PC-9 (cell line): ENCODE results near the gene CCL15. TPM values are rescaled to one million over a fixed set of nuclear protein-coding genes. Genes with fewer than 3 reads are reported as not detected.

Experiments used
- BruUV-seq: library from RNA; stranded (reverse); fragments of 400-500 nt; replicated peaks from 2 replicates; lab custom pipeline; 2021; lab: Mats Ljungman, UMichigan
- CTCF ChIA-PET: fragments of 300-600 bp; sonication (Branson Sonifier 250); formaldehyde crosslinking; loops from one replicate; lab custom pipeline; 2022; ENCODE audit warnings: antibody characterized with exemption; lab: Charles Lee
- POLR2A ChIA-PET: fragments of 300-600 bp; sonication (Branson Sonifier 250); formaldehyde crosslinking; loops from one replicate; lab custom pipeline; 2022; ENCODE audit warnings: antibody characterized with exemption; ENCODE audit not compliant: unreplicated experiment; lab: Charles Lee
- DNase-seq, 2 experiments: peaks; one replicate each; pipeline versions ENCODE4 v3.0.0 to v3.0.0-alpha.2; 2015 to 2022; ENCODE audit warnings: mixed read lengths in 1 of 2
- H2AFZ ChIP-seq: fragments of 200-600 bp; sonication (generic); 2 replicates; pipeline ENCODE4 v1.8.1; 2017; ENCODE audit warnings: antibody characterized with exemption
- H3F3A ChIP-seq: fragments of 200-600 bp; sonication (generic); 2 replicates; pipeline ENCODE4 v1.8.1; 2017; ENCODE audit warnings: antibody characterized with exemption, mild to moderate bottlenecking, low read depth; ENCODE audit not compliant: insufficient read depth
- H3K27ac ChIP-seq: fragments of 200-600 bp; sonication (generic); 2 replicates; pipeline ENCODE4 v1.6.1; 2016; ENCODE audit warnings: mixed run types
- H3K27me3 ChIP-seq: fragments of 200-600 bp; sonication (generic); 2 replicates; pipeline ENCODE4 v1.6.1; 2016; ENCODE audit warnings: low read depth, mixed run types; ENCODE audit not compliant: insufficient read depth
- H3K36me3 ChIP-seq: fragments of 200-600 bp; sonication (generic); 2 replicates; pipeline ENCODE4 v1.6.1; 2016; ENCODE audit warnings: low read depth, mixed run types
- H3K4me1 ChIP-seq: fragments of 200-600 bp; sonication (generic); replicated peaks from 2 replicates; pipeline ENCODE4 v1.6.1; 2016; ENCODE audit warnings: mixed run types; ENCODE audit not compliant: insufficient read depth
- H3K4me2 ChIP-seq: fragments of 200-600 bp; sonication (generic); 2 replicates; pipeline ENCODE4 v1.6.1; 2017; ENCODE audit warnings: mixed run types
- H3K4me3 ChIP-seq: fragments of 200-600 bp; sonication (generic); 2 replicates; pipeline ENCODE4 v1.6.1; 2016; ENCODE audit warnings: mixed run types
- H3K79me2 ChIP-seq: fragments of 200-600 bp; sonication (generic); 2 replicates; pipeline ENCODE4 v1.6.1; 2017; ENCODE audit warnings: low read depth, mixed run types
- H3K9me2 ChIP-seq: fragments of 200-600 bp; sonication (generic); 2 replicates; pipeline ENCODE4 v1.8.1; 2017; ENCODE audit warnings: mild to moderate bottlenecking; ENCODE audit not compliant: insufficient read depth
- H3K9me3 ChIP-seq: fragments of 200-600 bp; sonication (generic); 2 replicates; pipeline ENCODE4 v1.8.1; 2016; ENCODE audit warnings: low read depth; ENCODE audit not compliant: insufficient read depth
- H4K20me1 ChIP-seq: fragments of 200-600 bp; sonication (generic); 2 replicates; pipeline ENCODE4 v1.8.1; 2017; ENCODE audit not compliant: insufficient read depth
- EZH2 ChIP-seq: fragments of 200-600 bp; sonication (generic); IDR thresholded peaks from 2 replicates; pipeline ENCODE4 v1.8.0; 2017; ENCODE audit warnings: antibody characterized with exemption, low read depth
- intact Hi-C: fragments of 100-400 bp; cut with micrococcal nuclease; formaldehyde crosslinking; loops from one replicate; pipeline ENCODE4 v1.10.0; 2022; ENCODE audit not compliant: unreplicated experiment
- total RNA-seq: library from RNA; stranded (reverse); gene quantifications from 2 replicates; pipeline ENCODE4 v1.2.3, GENCODE V29; 2021
- TF ChIP-seq, protein P1 (sequence below): fragments of 200-600 bp; sonication (generic); conservative IDR thresholded peaks from 2 replicates; pipeline ENCODE4 v1.6.1; 2017; ENCODE audit warnings: mixed run types, antibody characterized with exemption, mild to moderate bottlenecking, moderate library complexity

CCL15 gene
- total RNA-seq, 1 experiment from 2014 or later: not detected

DNA sequence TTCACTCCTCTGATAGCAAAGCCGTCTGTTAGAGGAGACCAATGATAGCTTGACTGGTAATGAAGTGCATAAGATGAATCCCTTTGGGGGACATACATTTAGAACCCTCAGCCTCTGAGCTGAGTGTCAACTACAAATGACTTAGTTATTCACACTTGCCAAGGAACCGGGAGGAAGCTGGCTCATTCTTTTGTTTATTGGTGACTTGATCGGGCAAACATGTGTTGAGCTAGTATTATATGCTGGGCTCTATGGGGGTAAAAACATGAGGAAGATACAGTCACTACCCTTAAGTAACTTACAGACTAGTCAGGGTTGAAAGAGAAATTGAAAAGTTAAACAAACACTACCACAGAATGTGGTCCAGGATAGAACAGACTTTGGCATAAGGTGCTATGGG is 23.0 kb downstream of the CCL15 start:
- Histone ChIP-seq H3F3A (no peaks in the 10 kb centered on the region), H3K4me3 (no peak overlapping the region), H3K79me2 (no peaks in the 10 kb centered on the region), H4K20me1 (no peaks in the 10 kb centered on the region), H3K9me2 (no peaks in the 10 kb centered on the region), H3K4me2 (no peak overlapping the region), H3K4me1 (no peaks in the 10 kb centered on the region), H3K27me3 (peaks cover 69% of the 10 kb centered on the region), H3K27ac (no peak overlapping the region), H2AFZ (no peak overlapping the region), H3K9me3 (no peaks in the 10 kb centered on the region), H3K36me3 (no peaks in the 10 kb centered on the region)
- TF ChIP-seq, protein P1, sequence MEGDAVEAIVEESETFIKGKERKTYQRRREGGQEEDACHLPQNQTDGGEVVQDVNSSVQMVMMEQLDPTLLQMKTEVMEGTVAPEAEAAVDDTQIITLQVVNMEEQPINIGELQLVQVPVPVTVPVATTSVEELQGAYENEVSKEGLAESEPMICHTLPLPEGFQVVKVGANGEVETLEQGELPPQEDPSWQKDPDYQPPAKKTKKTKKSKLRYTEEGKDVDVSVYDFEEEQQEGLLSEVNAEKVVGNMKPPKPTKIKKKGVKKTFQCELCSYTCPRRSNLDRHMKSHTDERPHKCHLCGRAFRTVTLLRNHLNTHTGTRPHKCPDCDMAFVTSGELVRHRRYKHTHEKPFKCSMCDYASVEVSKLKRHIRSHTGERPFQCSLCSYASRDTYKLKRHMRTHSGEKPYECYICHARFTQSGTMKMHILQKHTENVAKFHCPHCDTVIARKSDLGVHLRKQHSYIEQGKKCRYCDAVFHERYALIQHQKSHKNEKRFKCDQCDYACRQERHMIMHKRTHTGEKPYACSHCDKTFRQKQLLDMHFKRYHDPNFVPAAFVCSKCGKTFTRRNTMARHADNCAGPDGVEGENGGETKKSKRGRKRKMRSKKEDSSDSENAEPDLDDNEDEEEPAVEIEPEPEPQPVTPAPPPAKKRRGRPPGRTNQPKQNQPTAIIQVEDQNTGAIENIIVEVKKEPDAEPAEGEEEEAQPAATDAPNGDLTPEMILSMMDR: no peak
- no peak for TF ChIP-seq EZH2
- intact Hi-C loops: no loop called here
- BruUV-seq: no TSS peak
- CTCF ChIA-PET: no interaction called here
- POLR2A ChIA-PET: no interaction called here
- no peak for DNase-seq

GRCh38 chr17:35977509-35977908 is 23.8 kb downstream of the CCL15 start:
- DNase-seq: no peak
- Histone ChIP-seq H3K4me2 (no peak overlapping the region), H3K9me3 (no peaks in the 10 kb centered on the region), H3K27ac (no peak overlapping the region), H4K20me1 (no peaks in the 10 kb centered on the region), H3K9me2 (no peaks in the 10 kb centered on the region), H3K79me2 (no peaks in the 10 kb centered on the region), H3K36me3 (no peaks in the 10 kb centered on the region), H2AFZ (no peak overlapping the region), H3F3A (no peaks in the 10 kb centered on the region), H3K27me3 (peaks cover 69% of the 10 kb centered on the region), H3K4me1 (no peaks in the 10 kb centered on the region), H3K4me3 (no peak overlapping the region)
- POLR2A ChIA-PET: no interaction called here
- CTCF ChIA-PET: no interaction called here
- intact Hi-C loops: no loop called here
- BruUV-seq: no TSS peak
- TF ChIP-seq EZH2: no peak
- TF ChIP-seq, protein P1: no peak

GRCh38 chr17:35973333-35974260 is 27.8 kb downstream of the CCL15 start:
- H3K4me3 ChIP-seq: no peak overlapping the region
- no peaks in the 10 kb centered on the region for H3K9me3 ChIP-seq
- no peak for DNase-seq
- ChIA-PET POLR2A (no interaction called here), CTCF (no interaction called here)
- H3K27ac ChIP-seq: no peak overlapping the region
- intact Hi-C loops: no loop called here
- TF ChIP-seq, protein P1: no peak
- no peak for TF ChIP-seq EZH2
- no peaks in the 10 kb centered on the region for H3K79me2 ChIP-seq
- BruUV-seq: no TSS peak
- no peak overlapping the region for H2AFZ ChIP-seq
- peaks cover 49% of the 10 kb centered on the region for H3K27me3 ChIP-seq
- no peak overlapping the region for H3K4me2 ChIP-seq
- H3K4me1 ChIP-seq: no peaks in the 10 kb centered on the region
- H3F3A ChIP-seq: no peaks in the 10 kb centered on the region
- H4K20me1 ChIP-seq: no peaks in the 10 kb centered on the region
- no peaks in the 10 kb centered on the region for H3K36me3 ChIP-seq
- H3K9me2 ChIP-seq: no peaks in the 10 kb centered on the region
